ENCODE data around the gene IL1RL2.

The IL1RL2 gene

GRCh38 chr2:102279391-102279735 is 92.5 kb downstream of the IL1RL2 start:
- Mint-ChIP-seq H3K27ac (no peak overlapping the region), H3K9me3 (peaks cover 0 to 6% of the 10 kb centered on the region in 2 donors), H3K27me3 (no peaks in the 10 kb centered on the region), H3K4me1 (ENCODE audit: low read depth in 2 of 2) (peaks cover 22 to 34% of the 10 kb centered on the region in 2 donors), H3K36me3 (ENCODE audit: insufficient read depth) (no peaks in the 10 kb centered on the region), H3K4me3 (no peak overlapping the region)
- DNase-seq (no peak), ATAC-seq (replicated peaks) (no peak)

- Mint-ChIP-seq H3K4me3 (no peak overlapping the region), H3K4me1 (ENCODE audit: low read depth in 2 of 2) (peaks cover 0 to 11% of the 10 kb centered on the region in 2 donors), H3K9me3 (no peaks in the 10 kb centered on the region), H3K36me3 (ENCODE audit: insufficient read depth) (no peaks in the 10 kb centered on the region), H3K27me3 (peaks cover 0 to 7% of the 10 kb centered on the region in 2 donors), H3K27ac (no peak overlapping the region)
- DNase-seq (no peak), ATAC-seq (replicated peaks) (no peak)
These were observed 95.9 kb downstream of the IL1RL2 start for GRCh38 chr2:102282678-102283091.

DNA sequence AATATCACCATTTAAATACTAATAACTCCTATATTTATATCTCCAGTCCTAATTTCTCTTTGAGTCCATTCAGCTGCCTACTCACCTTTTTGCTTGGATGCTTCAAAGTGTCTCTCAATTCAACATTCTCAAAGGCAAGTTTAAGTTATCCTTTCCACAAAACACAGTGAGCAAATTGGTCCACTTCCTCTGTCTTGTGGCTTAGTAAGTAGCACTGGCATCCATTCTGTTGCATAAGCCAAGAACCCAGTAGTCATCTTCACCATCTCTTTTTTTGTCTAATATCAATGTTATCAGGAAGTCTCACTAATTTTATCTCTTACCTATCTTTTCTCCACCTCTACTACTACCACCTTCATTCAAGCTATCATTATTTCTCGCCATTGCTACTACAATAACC is 97.2 kb downstream of the IL1RL2 start:
- H3K27ac Mint-ChIP-seq = no peak overlapping the region
- ATAC-seq (replicated peaks) (no peak), DNase-seq (no peak)
- no peaks in the 10 kb centered on the region for H3K9me3 Mint-ChIP-seq
- H3K27me3 Mint-ChIP-seq = peaks cover 0 to 7% of the 10 kb centered on the region in 2 donors
- no peak overlapping the region for H3K4me3 Mint-ChIP-seq
- no peaks in the 10 kb centered on the region for H3K36me3 Mint-ChIP-seq (ENCODE audit: insufficient read depth)
- H3K4me1 Mint-ChIP-seq (ENCODE audit: low read depth in 2 of 2) = no peaks in the 10 kb centered on the region

GRCh38 chr2:102284611-102285010 is 97.8 kb downstream of the IL1RL2 start:
- no peaks in the 10 kb centered on the region for H3K36me3 Mint-ChIP-seq (ENCODE audit: insufficient read depth)
- no peak overlapping the region for H3K4me3 Mint-ChIP-seq
- no peak for ATAC-seq (replicated peaks)
- H3K27me3 Mint-ChIP-seq = peaks cover 0 to 7% of the 10 kb centered on the region in 2 donors
- H3K9me3 Mint-ChIP-seq = no peaks in the 10 kb centered on the region
- H3K27ac Mint-ChIP-seq = no peak overlapping the region
- no peaks in the 10 kb centered on the region for H3K4me1 Mint-ChIP-seq (ENCODE audit: low read depth in 2 of 2)
- DNase-seq = no peak

DNA sequence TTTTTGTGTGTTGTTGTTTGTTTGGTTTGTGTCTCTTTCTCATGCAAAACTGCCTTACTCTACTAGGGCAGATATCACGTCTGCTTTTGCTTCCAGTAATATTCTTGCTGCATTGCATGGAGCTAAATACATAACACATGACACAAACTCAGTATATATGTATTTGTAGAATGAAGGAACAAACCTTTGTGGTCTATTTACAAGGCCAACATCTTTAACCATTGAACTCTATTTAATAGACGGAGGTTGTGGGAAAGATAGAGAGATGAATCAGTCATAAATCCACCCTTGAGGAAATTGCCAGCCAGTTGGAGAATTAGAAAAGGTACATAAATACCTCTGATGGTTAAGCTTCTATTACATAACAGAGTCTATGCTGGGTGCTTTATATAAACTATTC is 98.5 kb downstream of the IL1RL2 start:
- Mint-ChIP-seq H3K27me3 (peaks cover 0 to 7% of the 10 kb centered on the region in 2 donors), H3K36me3 (ENCODE audit: insufficient read depth) (no peaks in the 10 kb centered on the region), H3K4me3 (no peak overlapping the region), H3K9me3 (no peaks in the 10 kb centered on the region), H3K27ac (no peak overlapping the region), H3K4me1 (ENCODE audit: low read depth in 2 of 2) (no peaks in the 10 kb centered on the region)
- no peak for DNase-seq
- no peak for ATAC-seq (replicated peaks)

GRCh38 chr2:102286041-102286440 is 99.2 kb downstream of the IL1RL2 start:
- DNase-seq = no peak
- no peaks in the 10 kb centered on the region for H3K9me3 Mint-ChIP-seq
- peaks cover 3 to 4% of the 10 kb centered on the region in 2 donors for H3K4me1 Mint-ChIP-seq (ENCODE audit: low read depth in 2 of 2)
- H3K4me3 Mint-ChIP-seq = no peak overlapping the region
- no peak overlapping the region for H3K27ac Mint-ChIP-seq
- H3K27me3 Mint-ChIP-seq = peaks cover 0 to 7% of the 10 kb centered on the region in 2 donors
- H3K36me3 Mint-ChIP-seq (ENCODE audit: insufficient read depth) = no peaks in the 10 kb centered on the region
- ATAC-seq (replicated peaks) = no peak

DNA sequence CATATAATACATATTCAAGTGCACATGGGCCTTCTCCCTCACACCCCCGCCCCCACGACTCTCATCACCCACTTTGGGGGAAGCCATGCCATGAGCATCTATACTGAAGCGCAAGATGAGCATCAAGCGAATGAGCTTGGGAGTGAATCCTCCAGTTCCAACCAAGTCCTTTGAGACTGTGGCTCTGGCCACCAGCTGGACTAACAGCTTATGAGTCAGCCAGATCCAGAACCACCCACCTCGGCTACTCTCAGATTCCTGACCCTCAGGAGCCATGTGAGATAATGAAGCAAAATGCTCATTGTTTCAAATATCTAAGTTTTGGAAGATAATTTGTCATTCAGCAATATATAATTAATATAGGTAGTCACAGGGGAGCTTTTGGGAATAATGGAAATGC is 102.3 kb downstream of the IL1RL2 start:
- peaks cover 9 to 11% of the 10 kb centered on the region in 2 donors for H3K4me1 Mint-ChIP-seq (ENCODE audit: low read depth in 2 of 2)
- no peak overlapping the region for H3K27ac Mint-ChIP-seq
- no peaks in the 10 kb centered on the region for H3K9me3 Mint-ChIP-seq
- DNase-seq (no peak), ATAC-seq (replicated peaks) (no peak)
- H3K36me3 Mint-ChIP-seq (ENCODE audit: insufficient read depth) = no peaks in the 10 kb centered on the region
- no peak overlapping the region for H3K4me3 Mint-ChIP-seq
- H3K27me3 Mint-ChIP-seq = peaks cover 0 to 7% of the 10 kb centered on the region in 2 donors

All from effector memory CD8-positive, alpha-beta T cell (primary cell).